GM03348 (cell line): Measurements from ENCODE around the gene PDZRN3.
A peak's percentile ranks its signal among the peaks of the same experiment; 100 is the strongest.

ENCODE experiments used
- DNase-seq: peaks from one replicate; pipeline ENCODE4 v3.0.0; 2012; ENCODE audit warnings: low spot score

Gene PDZRN3

GRCh38 chr3:73622091-73622805 is 2.5 kb downstream of the PDZRN3 start:
- DNase-seq, result peak; percentile 48

DNA sequence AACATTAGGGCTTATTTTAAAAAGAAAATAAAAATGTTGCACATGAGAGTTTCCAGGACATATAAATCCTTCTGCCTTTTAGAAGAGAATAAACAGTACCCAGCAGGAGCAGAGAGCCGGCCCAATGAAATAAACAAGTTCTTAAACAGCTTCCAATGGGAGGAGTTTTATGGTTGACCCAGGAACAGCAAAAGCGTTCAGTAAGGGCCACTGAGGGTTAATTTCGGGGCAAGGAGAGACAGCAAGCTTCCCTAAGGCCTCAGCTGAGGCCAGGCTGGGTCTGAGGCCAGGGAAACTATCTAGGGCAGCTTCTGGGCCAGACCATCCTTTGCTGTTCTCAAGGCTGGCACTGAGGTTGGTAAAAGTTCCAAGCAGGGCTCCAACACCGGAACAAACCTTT is 3.4 kb downstream of the PDZRN3 start:
- DNase-seq, result peak; percentile 20

DNA sequence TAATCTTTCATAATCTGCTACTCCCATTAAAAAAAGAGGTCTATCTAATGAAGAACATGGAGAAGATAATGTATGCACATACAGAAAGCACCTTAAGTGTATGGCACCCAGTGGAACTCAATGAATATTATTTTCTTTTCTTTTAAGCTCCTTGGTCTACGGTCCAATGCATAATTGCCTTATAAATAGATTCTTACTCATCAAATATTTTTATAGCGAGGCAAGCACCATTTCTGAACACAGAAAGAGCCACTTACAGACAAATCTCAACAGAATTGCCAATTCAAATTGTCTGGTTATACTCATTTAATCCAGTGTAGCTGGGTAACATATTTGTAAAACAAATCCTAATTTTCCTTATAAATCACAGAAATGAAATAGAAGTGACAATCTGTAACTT is 6.3 kb downstream of the PDZRN3 start:
- peak; percentile 33 for DNase-seq

GRCh38 chr3:73616056-73616455 is 8.7 kb downstream of the PDZRN3 start:
- no peak for DNase-seq

GRCh38 chr3:73614419-73614818 is 10.3 kb downstream of the PDZRN3 start:
- peak; percentile 69 for DNase-seq

DNA sequence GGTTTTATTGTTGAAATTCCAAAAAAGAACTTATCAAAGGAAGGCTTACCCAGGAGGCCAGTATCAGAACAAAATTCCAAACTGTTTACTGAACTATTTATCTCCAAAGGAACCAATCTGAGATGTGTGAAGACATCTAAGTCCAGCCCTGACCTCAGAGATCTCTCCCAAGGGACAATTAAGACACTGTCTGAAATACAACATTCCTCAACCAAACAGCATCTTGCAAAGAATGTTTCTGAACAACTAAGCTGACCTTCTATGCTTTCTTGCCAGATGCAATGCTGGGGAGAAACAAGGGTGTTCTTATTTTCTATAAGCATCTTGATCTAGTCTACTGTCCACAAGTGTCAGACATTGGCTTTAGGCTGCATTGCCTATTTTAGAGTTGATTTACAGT is 13.6 kb downstream of the PDZRN3 start:
- peak; percentile 58 for DNase-seq

DNA sequence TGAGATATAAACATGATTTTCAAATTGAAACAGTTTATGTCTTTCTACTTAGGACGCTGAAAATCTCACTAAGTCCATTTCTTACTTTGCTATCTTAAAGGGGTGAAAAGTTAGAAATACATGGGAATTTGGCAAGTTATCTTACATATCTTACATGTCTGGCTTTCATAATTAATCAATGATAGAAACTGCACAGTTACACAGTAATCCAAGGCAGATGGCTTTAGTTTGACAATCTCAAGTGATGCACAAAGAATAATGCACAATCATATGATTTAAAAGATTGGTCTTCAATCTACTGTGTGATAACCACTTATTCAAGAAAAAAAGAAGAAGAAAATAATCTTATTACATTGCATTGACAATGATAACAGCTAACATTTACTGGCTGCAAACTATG is 14.2 kb downstream of the PDZRN3 start:
- no peak for DNase-seq

DNA sequence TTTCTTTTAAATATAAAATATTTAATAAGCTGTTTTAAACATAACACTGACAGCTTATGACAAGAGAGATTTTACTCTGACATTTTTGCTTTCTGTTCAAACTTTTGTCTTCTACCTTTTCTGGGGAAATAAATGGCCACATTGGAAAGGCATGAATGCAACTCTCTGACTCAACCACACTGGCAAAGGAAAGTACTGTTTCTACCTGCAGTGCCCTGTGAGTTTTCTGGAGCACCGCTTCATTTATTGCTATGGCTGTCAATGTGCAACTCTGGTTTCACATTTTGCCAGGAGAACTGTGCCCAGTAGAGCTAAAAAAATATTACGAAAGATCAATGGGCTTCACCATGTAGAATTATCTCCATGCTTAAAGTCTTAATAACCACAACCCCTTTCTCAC is 15.1 kb downstream of the PDZRN3 start:
- no peak for DNase-seq

DNA sequence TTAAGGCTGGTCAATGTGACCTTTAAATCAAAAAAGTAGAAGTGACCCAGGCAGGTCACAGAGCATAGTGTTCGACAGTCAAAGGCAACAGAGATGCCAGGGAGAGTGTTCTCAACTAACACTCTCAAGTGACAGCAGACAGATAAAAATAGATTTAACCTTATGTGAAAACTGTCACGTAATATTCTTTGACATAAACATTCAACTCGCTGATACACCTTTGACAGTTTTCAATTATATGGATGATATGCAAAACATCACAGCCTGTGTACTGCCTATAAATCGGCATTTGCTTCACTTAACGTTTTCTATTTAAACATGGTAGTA is 15.5 kb downstream of the PDZRN3 start:
- DNase-seq, result no peak

- DNase-seq, result no peak
Measured at GRCh38 chr3:73608456-73609314, 16.1 kb downstream of the PDZRN3 start.

DNA sequence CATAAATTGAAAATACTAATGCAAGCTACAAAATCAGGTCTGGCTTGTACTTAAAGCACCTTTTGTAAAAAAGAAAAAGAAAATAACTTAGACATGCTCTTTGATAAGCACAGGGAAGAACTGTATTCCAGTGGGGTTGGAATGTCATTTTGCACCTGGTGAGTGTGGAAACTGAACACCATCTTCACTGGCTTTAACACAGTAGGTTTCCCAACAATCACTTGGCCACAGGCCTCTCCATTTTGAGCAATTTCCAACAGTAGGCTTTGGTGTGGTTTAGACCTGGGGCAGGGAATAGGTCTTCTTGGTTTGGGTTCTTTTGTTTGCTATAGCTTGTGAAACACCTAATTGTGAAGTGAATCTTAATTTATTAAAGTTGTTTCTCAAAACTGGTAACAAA is 18.9 kb downstream of the PDZRN3 start:
- no peak for DNase-seq

- DNase-seq, result peak; percentile 70
Measured at GRCh38 chr3:73605412-73605811, 19.3 kb downstream of the PDZRN3 start.

DNA sequence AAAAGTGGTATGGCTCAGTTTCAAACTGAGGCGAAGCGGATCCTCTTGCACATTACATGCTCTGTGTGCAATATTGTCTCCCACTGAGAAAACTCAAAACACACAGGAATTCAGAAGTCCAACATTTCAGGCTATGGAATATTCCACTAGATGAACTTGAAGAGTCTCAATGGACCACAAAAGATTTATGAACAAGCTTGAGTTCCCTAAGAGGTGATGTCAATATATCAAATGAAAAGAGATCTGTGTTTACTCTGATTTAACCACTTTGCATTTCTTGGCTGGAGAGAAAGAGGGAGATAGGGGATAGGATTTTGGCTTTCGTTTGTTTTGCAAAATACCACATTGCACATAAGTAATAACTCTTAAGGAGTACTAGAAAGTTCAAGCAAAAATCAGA is 20.3 kb downstream of the PDZRN3 start:
- peak; percentile 27 for DNase-seq

GRCh38 chr3:73603762-73604171 is 21.0 kb downstream of the PDZRN3 start:
- DNase-seq, result peak; percentile 34

GRCh38 chr3:73602170-73602569 is 22.6 kb downstream of the PDZRN3 start:
- peak; percentile 69 for DNase-seq

DNA sequence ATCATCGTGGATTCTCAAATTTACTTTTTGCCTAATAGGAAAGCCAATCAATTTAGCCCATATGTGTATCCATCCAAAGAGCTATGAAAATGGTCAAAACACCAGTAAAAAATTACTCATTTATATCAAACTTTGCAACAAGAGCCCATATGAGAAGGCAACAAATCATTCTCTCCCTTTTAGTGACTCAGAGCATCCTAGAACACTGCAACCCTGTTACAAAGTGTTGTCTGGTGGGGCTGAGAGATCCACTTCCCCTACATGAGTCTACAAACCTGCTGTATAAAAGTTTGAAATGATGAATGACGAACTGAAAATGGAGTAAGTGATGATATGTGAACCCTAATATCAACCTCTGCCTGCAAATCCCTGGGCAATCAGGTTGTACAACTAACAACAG is 23.3 kb downstream of the PDZRN3 start:
- no peak for DNase-seq

DNA sequence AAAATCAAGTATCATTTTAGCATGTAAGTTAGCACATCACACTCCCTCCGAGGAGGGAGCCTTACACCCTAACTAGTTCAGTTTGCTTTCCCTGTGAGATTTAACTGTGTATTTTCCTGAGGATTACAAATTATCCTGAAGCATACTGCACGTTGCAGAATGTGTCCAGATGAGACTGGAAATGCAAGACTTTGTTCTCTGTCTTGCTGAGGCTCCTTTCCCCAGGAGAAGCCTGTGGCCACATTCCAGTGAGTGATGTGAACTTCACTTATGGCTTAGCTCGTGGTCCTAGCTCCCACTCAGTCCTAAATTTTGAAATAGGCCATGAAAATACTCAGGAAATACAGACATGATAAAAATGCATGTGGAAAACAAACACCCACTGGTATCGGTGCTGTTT is 23.7 kb downstream of the PDZRN3 start:
- DNase-seq, result peak; percentile 16

DNA sequence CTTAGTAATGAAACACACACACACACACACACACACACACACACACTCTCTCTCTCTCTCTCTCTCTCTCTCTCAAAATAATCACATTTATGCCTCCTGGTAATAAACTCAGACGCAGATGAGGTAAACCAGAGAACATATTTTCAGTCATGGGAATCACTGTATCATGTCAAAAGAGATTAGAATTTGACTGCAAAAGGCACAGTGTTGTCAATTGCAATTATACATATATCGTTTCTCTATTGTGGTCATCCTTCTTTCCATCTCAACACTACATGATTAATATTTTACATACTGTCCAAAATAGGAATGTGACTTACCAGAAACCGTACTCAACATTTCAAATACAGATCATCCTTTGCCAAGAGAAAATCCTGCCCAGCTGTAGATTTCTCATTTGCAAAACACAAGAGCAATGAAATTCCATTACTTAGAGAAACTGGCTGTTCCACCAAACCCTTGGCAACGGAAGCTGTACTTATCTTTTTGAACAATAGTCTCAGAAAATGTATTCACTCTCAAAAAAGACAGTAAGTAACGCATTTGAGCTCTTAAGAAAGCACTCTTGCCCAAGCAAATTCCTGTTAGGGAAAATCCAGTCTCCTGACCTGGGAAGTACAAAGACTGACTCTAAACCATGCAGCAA is 24.3 kb downstream of the PDZRN3 start:
- DNase-seq, result peak; percentile 41

- DNase-seq, result no peak
Measured at GRCh38 chr3:73599605-73600004, 25.1 kb downstream of the PDZRN3 start.

- no peak for DNase-seq
Measured at GRCh38 chr3:73597476-73597875, 27.3 kb downstream of the PDZRN3 start.

DNA sequence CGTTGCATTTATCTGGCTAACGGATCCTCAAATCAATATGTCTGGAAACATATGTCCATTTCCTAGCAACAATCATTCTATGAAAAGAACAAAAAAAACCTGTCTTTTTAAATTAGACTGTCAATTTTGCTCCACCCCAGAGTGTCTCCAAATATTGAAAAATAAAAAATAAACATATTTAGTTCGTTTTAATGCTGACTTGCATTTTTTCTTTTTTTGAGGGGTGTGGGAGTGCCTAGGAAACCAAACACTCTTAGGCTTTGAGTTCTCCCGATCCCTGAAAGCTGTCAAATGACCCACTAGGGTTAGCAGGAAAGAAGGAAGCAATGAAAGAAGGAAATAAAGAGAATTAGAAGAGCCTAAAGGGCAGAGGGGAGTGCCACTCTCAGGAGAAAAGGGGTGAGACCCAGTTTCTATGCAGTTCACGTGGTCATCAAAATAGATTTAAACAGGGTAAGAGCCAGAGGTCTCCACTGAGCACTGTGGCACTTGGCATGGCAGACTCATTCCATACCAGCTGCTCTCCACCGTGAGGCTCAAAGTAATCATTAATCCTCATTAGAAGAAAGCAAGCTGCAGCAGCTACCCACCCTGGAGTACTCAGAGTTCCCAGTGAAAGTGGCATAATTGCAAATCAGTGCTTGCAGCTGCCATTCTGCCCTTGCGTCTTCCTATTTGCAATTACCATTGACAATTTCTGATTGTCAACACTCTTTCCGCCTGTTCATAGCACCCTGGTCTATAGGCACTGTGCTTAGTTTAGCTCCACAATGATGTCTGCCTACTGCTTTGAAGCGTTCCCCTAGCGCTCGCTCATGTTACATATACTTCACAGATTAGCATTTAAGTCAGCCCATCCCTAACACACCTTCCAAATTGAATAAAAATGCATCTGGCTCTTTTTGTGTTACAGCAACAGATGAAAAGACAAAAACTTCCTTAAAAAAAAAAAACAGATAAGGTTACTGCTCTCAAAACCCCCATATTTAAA is 32.3 kb downstream of the PDZRN3 start:
- DNase-seq, result no peak

DNA sequence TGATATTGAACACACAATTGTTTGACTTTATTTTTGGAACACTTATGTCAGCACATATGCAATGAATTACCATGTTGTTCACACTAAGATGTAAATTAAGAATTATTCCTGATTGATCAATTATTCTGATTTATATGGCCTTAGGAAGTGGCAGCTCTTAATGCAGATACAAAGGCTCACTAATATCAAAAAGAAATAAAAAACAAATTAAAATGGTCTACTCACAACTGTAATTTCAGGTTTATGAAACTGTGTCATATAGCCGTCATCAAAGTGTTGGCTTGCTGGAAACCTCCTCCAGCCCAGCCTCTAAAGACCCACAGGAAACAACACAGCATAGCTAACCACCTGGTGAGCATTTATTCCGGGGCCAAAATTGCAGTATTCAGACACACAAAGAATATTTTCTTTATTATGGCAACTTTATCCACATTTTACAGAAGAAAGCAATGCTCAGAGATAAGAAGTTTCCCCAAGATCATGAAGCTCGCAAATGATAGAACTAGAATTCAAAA is 33.4 kb downstream of the PDZRN3 start:
- DNase-seq, result no peak
